Mammary epithelial cell (primary cell): ENCODE results near the gene HS6ST2.

Source experiments
- CTCF ChIP-seq, 2 donors: IDR thresholded peaks in 1 of 2; conservative IDR thresholded peaks in 1 of 2; 2 replicates each; pipeline ENCODE4 v1.5.1; 2011 to 2012; ENCODE audit warnings: inconsistent platforms in 2 of 2, low read length in 2 of 2, mild to moderate bottlenecking in 2 of 2, control low read depth in 1 of 2, low read depth in 1 of 2; ENCODE audit not compliant: insufficient read depth in 1 of 2; ENCODE audit errors: extremely low read depth in 1 of 2
- EZH2 ChIP-seq: IDR thresholded peaks from 2 replicates; pipeline ENCODE4 v1.6.1; 2012; ENCODE audit warnings: low read length, inconsistent platforms, borderline replicate concordance

DNA sequence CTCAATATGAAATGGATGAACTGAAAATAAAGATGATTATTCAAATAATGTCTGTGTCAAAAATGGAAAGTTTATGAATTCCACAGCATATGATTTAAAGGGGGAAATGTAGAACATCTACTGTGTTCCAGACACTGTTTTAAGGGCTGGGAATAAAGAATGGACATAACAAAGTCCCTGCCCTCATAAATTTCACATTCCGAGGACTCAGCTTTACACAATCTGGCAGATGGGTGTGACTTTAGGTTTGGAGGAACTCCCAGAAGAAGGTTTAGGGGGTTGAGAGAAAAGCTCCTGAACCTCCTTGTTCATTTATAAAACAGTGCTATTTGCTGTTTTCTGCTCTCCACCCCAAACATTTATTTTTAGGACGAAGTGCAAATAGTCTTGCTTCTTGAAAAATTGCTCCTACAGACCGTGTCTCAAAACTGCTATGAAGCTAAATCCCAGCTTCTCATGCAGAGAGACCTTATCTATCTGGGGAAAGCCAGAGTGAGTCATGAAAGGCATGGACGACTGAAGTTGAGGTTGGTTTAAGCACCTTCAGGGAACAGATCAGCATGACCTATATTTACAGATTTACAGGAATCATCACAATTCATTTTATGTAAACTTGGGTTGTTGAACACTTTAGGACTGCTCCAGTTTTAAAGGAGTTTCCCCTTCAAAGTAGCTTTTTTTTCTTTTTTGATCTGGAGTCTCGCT lies 184.3 kb downstream of the HS6ST2 start:
- no peak for TF ChIP-seq CTCF (conservative IDR thresholded peaks at IDR 0.05 in 1 of 2, IDR thresholded peaks at IDR 0.05 in 1 of 2; ENCODE audit: extremely low read depth in 1 of 2, insufficient read depth in 1 of 2, low read depth in 1 of 2, low read length in 2 of 2)
- TF ChIP-seq EZH2 = no peak
